Middle frontal gyrus (tissue), 1 donor: ENCODE results near the gene PTN.

Source experiments
- DNase-seq: peaks from one replicate; pipeline ENCODE4 v3.0.0-alpha.2; 2015; ENCODE audit warnings: low spot score; ENCODE audit errors: extremely low spot score

PTN gene, protein sequence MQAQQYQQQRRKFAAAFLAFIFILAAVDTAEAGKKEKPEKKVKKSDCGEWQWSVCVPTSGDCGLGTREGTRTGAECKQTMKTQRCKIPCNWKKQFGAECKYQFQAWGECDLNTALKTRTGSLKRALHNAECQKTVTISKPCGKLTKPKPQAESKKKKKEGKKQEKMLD

GRCh38 chr7:137343281-137343841 lies at the start of gene PTN:
Gene PTN (minus strand): TSS chr7:137343733. CDS start chr7:137254973, 88,760 bp downstream.
- no peak for DNase-seq

- DNase-seq = no peak
Measured at GRCh38 chr7:137390076-137390475, 46.5 kb upstream of the PTN start.

DNA sequence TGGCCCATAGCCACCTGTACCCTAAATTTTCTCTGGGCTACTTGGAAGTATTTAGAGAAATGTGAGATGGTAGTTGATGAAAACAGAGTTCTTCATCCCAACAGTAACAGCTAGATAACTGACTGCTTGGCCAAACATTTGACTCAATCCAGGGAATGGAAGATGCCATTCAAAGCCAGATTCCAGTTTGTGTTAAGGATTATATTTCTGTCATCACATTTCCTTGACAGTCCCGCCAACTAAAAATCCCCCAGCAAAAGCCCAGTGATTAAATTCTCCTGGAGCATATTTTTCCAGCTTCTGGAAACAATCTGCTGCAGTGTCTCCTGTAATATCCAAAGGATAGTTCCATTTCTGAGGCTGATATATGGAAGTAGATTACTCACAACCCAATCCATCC lies 45.4 kb upstream of the PTN start:
- DNase-seq = no peak

GRCh38 chr7:137386966-137387365 lies 43.4 kb upstream of the PTN start:
- DNase-seq = no peak

DNA sequence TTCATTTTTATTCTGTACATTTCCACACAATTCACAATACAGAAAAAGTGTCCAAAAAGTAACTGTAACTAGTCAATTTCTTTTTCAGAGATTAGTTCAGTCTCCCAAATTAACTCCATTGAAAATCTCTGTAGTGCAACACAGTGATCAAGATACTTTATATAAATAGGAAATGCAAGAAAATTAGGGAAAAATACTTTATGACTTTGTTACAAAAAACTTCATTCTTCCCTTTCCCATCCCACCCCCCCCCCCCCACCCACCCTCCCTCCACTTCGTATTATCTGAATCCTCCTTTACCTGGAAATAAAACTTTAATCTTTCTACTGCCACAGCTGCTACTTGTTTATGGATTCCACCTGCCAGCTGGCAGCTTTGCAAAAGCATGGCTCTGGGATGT lies 37.5 kb upstream of the PTN start:
- no peak for DNase-seq

DNA sequence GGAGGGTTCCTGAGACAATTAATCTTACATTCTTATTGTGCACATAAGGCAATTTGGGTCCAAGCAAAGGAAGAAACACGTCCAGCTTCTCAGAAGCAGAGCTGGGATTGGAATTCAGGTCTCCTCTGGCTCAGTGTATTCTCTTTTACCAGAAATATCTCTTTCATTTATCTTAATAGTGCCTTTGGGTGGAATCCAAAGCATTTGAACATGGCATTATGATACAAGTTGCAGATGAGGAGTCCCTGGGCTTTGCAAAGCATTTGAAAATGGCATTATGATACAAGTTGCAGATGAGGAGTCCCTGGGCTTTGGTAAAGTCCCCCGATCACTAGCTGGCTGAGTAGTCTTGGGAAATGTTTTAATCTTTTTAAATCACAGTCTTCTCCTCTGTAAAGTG lies 30.0 kb upstream of the PTN start:
- no peak for DNase-seq

- no peak for DNase-seq
Measured at GRCh38 chr7:137371616-137372015, 28.1 kb upstream of the PTN start.

DNA sequence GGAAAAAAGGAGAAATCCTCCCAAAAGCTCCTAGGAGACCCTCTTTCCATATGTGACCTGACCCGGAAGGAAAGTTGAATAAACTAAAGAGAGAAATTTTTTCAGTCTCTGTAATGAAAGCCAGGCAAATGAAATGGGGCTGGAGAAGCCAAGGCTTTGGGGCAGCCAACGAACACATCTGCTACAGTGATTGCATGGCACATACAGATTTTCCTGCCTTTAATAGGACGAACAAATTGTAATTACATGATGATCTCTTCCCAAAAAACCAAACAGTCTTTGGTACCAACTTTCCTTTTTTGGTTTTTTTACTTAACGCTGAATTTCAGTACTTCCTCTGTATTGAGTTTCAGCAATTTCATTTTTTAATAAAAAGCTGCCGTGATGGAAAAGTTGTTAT lies 23.5 kb upstream of the PTN start:
- DNase-seq = no peak

GRCh38 chr7:137363683-137364082 lies 20.1 kb upstream of the PTN start:
- no peak for DNase-seq

GRCh38 chr7:137360087-137360679 lies 16.6 kb upstream of the PTN start:
- DNase-seq = no peak

GRCh38 chr7:137354961-137355360 lies 11.4 kb upstream of the PTN start:
- DNase-seq = no peak

DNA sequence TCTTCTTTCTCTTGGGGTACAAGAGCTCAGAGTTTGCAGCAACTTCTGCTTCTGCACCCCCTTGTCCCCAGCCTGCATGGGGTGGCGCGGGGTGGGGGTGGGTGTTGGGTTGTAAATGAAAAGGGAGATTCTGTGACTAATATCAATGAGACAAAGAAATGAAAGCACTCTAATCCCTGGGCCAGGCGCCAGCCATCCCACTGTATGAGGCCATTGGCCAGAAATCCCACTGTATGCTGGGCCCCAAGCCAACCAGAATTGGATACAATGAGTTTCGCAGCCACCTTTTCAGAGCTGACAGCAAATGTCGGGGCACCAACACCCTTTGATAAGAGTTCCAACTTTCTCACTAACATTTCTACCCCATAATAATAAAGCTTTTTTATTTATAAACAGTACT lies 10.9 kb upstream of the PTN start:
- no peak for DNase-seq

GRCh38 chr7:137351941-137352340 lies 8.4 kb upstream of the PTN start:
- DNase-seq = no peak

DNA sequence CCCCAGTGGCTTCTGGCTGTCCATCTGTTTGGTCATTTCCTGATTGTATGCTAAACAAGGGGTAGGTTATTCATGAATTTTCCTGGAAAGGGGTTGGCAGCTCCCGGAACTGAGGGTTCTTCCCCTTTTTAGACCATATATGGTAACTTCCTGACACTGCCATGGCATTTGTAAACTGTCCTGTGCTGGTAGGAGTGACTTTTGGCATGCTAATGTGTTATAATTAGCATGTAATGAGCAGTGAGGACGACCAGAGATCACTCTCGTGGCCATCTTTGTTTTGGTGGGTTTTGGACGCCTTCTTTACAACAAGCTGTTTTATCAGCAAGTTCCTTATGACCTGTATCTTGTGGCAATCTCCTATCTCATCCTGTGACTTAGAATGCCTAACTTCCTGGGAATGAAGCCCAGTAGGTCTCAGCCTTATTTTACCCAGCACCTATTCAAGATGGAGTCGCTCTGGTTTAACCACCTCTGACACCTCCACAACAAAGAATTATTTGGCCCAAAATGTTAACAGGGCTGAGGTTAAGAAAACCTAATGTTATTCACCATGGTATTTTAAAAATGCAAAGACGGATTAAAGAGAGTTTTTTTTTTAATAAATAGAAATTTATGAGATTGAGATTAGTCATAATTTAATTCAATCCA lies 2.4 kb upstream of the PTN start:
- no peak for DNase-seq

DNA sequence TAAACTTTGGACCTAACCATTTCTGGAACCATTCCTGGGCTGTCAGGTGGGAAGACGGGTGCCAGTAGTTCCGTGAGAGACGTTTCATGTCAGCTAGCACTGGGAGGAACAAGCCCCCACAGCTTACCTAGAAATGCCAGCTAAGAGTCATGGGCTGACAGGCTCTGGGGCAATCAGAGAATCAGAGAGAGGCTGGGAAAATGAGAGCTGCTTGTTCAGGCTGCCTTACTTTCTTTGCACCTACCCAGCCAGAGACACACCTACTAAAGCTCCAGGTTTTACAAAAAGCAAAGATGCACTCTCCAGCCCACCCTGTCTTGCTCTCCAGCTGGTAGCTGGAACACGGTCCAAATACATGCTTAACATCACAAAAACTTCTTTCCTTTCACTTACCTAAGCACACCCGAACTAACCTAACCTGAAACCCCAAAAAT lies 688 bp downstream of the PTN start:
- no peak for DNase-seq

DNA sequence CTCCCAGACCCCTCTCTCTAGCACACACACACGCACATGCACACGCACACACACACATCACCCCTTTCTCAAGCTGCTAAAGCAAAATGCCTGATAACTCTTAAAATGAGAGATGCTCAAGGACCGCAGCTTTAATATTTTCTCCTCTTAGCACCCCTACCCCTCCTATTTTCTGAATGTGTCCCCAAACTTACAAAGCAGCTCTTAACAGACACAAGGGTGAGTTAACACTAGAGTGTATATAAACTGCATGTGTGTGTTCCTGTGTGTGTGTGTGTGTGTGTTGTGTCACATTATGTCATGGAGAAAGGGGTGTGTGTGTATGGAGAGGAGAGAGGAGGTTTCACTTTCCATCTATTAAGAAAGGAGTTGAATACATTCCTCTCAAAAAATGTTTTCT lies 1.3 kb downstream of the PTN start:
- no peak for DNase-seq

- no peak for DNase-seq
Measured at GRCh38 chr7:137337902-137338301, 5.6 kb downstream of the PTN start.

- no peak for DNase-seq
Measured at GRCh38 chr7:137335814-137336213, 7.7 kb downstream of the PTN start.

GRCh38 chr7:137331378-137331777 lies 12.2 kb downstream of the PTN start:
- no peak for DNase-seq

GRCh38 chr7:137329411-137329810 lies 14.1 kb downstream of the PTN start:
- no peak for DNase-seq

DNA sequence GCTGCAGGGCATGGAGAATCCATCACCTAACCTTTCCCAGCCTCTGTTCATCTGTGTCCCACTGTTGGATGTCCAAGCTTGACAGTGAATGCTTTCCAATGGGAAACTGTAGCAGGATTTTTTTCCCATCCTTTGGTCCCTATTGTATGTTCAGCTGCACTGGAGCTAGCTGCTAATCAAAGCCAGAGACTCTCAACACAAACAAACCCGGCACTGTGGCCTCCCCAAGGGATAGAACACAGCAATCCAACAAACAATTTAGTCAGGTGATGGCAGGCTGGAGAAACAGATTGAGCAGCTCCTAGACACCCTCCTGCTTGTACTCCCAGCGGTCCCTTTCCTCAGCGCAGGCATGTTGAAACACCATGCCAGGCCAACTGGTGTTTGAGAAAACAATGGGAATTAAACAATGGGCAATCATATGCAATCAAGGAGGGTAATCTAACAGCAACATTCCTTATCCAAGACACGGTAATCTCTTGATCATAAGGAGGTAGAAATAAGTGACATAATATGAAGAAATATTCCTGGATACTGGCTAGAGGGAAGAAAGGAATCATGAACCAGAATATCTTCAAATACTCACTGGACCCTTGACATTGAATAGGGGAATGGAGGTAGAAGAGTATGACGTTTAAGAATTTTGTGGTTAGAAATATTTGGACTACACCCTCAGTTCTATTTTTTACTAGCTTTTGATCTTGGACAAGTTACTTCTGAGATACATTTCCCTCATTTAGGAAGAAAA lies 15.0 kb downstream of the PTN start:
- DNase-seq = no peak

DNA sequence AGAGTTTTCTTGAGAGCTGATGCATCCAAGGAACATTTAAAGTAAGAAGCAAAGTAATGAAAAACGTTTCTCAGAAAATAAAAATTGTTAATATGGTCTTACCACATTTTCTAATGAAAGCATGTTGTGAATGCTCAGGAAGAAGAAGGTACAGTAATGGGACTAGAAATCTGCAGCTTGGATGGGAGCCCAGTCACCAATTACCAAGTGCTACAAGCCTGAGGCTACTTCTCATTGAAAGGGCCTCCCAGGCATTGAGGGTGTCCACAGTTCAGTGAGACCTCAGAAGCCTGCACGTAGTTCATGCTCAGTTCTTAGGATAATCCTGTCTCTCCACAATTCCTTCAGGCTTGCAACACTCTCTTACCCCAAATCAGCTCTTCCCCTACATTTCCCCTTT lies 17.6 kb downstream of the PTN start:
- no peak for DNase-seq
